Measurements from ENCODE around the gene MARCO. TPM values are rescaled to one million over a fixed set of nuclear protein-coding genes. Genes with fewer than 3 reads are reported as not detected.

Gene MARCO
- polyA plus RNA-seq, 1 donor from 2014 or later = not detected

DNA sequence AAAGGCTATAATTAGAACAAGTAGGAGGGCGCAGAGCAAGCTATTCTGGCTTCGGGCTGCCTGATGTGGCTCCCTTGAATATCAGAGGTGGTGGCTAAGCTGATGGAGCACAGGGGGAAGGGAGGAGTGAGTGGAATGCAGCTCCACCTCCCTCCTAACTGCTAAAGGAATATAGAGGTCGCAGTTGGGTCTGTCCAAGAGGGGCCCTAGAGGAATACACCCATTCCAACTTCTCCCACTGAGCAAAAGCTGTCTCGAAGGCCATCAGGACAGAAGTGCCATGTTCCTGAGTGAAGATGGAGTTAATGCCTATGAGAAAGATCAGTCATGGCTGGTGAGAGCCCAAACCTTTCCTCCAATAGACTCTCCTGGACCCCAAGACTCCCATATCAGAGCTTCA lies 32.8 kb upstream of the MARCO start:
- H3K36me3 ChIP-seq (ENCODE audit: insufficient read depth, low read length) = no peaks in the 10 kb centered on the region

DNA sequence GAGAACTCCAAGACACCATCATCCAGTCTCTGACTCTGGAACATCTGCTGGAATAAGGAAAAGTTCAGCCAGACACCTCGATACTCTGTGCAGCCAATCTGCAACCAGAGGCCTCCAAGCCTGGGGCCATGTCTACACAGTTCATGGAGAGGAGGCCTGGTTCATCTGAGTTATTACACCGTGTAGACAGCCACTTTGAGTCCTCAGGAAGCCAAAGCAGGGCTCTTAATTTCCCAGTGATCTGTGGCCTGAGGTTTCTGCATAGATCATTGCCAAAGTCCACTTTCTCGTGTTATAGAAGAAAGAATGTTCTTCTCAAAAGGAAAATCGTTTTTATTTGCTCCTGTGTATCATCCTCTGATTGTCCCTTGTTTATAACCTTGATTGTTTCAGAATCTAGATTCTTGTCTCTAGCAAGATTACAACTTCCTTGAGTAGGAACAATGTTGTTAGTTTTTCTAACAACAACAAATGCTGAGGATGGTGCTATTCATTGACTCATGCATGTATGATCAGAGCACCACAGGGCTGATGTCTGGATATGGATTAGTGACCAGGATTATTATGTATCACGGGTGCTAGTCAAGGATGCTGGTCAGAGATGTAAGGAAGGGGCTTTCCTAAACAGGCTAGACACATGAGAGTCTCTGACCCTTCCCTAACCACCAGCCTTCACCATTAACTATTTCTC lies 30.7 kb upstream of the MARCO start:
- Histone ChIP-seq H3K27ac (ENCODE audit: low read length) (no peak overlapping the region), H3K9me2 (ENCODE audit: insufficient read depth, low read length) (no peaks in the 10 kb centered on the region), H3K9me3 (ENCODE audit: low read length) (no peaks in the 10 kb centered on the region), H3K79me2 (replicated peaks; ENCODE audit: insufficient read depth, low read length) (no peaks in the 10 kb centered on the region), H3K4me2 (ENCODE audit: low read length) (no peak overlapping the region), H3K27me3 (ENCODE audit: insufficient read depth, low read depth, low read length) (no peaks in the 10 kb centered on the region), H3F3A (ENCODE audit: insufficient read depth, low read length, poor library complexity, severe bottlenecking) (no peaks in the 10 kb centered on the region), H3K36me3 (ENCODE audit: insufficient read depth, low read length) (no peaks in the 10 kb centered on the region), H3K4me3 (ENCODE audit: low read length) (no peak overlapping the region), H3K9ac (ENCODE audit: low read length) (no peak overlapping the region), H4K20me1 (ENCODE audit: insufficient read depth) (no peaks in the 10 kb centered on the region), H2AFZ (ENCODE audit: low read depth, low read length) (no peak overlapping the region)
- TF ChIP-seq EZH2 (IDR thresholded peaks at IDR 0.05; ENCODE audit: borderline replicate concordance, insufficient read depth, low read length, poor library complexity, severe bottlenecking) (no peak), MXI1 (conservative IDR thresholded peaks at IDR 0.05; ENCODE audit: poor library complexity, severe bottlenecking) (no peak), POLR2AphosphoS5 (IDR thresholded peaks at IDR 0.05) (no peak), TAF1 (IDR thresholded peaks at IDR 0.05; ENCODE audit: low read depth) (no peak), RAD21 (conservative IDR thresholded peaks at IDR 0.05) (no peak), EP300 (conservative IDR thresholded peaks at IDR 0.05; ENCODE audit: poor library complexity, severe bottlenecking) (no peak), SMC3 (conservative IDR thresholded peaks at IDR 0.05; ENCODE audit: poor library complexity) (no peak)
- TF ChIP-seq, protein P1, sequence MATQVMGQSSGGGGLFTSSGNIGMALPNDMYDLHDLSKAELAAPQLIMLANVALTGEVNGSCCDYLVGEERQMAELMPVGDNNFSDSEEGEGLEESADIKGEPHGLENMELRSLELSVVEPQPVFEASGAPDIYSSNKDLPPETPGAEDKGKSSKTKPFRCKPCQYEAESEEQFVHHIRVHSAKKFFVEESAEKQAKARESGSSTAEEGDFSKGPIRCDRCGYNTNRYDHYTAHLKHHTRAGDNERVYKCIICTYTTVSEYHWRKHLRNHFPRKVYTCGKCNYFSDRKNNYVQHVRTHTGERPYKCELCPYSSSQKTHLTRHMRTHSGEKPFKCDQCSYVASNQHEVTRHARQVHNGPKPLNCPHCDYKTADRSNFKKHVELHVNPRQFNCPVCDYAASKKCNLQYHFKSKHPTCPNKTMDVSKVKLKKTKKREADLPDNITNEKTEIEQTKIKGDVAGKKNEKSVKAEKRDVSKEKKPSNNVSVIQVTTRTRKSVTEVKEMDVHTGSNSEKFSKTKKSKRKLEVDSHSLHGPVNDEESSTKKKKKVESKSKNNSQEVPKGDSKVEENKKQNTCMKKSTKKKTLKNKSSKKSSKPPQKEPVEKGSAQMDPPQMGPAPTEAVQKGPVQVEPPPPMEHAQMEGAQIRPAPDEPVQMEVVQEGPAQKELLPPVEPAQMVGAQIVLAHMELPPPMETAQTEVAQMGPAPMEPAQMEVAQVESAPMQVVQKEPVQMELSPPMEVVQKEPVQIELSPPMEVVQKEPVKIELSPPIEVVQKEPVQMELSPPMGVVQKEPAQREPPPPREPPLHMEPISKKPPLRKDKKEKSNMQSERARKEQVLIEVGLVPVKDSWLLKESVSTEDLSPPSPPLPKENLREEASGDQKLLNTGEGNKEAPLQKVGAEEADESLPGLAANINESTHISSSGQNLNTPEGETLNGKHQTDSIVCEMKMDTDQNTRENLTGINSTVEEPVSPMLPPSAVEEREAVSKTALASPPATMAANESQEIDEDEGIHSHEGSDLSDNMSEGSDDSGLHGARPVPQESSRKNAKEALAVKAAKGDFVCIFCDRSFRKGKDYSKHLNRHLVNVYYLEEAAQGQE (IDR thresholded peaks at IDR 0.05; ENCODE audit: borderline replicate concordance) = no peak
- TF ChIP-seq, protein P2, sequence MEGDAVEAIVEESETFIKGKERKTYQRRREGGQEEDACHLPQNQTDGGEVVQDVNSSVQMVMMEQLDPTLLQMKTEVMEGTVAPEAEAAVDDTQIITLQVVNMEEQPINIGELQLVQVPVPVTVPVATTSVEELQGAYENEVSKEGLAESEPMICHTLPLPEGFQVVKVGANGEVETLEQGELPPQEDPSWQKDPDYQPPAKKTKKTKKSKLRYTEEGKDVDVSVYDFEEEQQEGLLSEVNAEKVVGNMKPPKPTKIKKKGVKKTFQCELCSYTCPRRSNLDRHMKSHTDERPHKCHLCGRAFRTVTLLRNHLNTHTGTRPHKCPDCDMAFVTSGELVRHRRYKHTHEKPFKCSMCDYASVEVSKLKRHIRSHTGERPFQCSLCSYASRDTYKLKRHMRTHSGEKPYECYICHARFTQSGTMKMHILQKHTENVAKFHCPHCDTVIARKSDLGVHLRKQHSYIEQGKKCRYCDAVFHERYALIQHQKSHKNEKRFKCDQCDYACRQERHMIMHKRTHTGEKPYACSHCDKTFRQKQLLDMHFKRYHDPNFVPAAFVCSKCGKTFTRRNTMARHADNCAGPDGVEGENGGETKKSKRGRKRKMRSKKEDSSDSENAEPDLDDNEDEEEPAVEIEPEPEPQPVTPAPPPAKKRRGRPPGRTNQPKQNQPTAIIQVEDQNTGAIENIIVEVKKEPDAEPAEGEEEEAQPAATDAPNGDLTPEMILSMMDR (IDR thresholded peaks at IDR 0.05; ENCODE audit: poor library complexity, severe bottlenecking) = no peak

More for the DNA sequence above, 32.8 kb upstream of the MARCO start:
- Histone ChIP-seq H3K4me3 (ENCODE audit: low read length) (no peak overlapping the region), H3K4me2 (ENCODE audit: low read length) (no peak overlapping the region), H3K9me2 (ENCODE audit: insufficient read depth, low read length) (no peaks in the 10 kb centered on the region), H3K27ac (ENCODE audit: low read length) (no peak overlapping the region), H3K9me3 (ENCODE audit: low read length) (no peaks in the 10 kb centered on the region), H3F3A (ENCODE audit: insufficient read depth, low read length, poor library complexity, severe bottlenecking) (no peaks in the 10 kb centered on the region), H3K79me2 (replicated peaks; ENCODE audit: insufficient read depth, low read length) (no peaks in the 10 kb centered on the region), H2AFZ (ENCODE audit: low read depth, low read length) (no peak overlapping the region), H3K27me3 (ENCODE audit: insufficient read depth, low read depth, low read length) (no peaks in the 10 kb centered on the region), H4K20me1 (ENCODE audit: insufficient read depth) (no peaks in the 10 kb centered on the region), H3K9ac (ENCODE audit: low read length) (no peak overlapping the region)
- TF ChIP-seq MXI1 (conservative IDR thresholded peaks at IDR 0.05; ENCODE audit: poor library complexity, severe bottlenecking) = no peak
- TF ChIP-seq SMC3 (conservative IDR thresholded peaks at IDR 0.05; ENCODE audit: poor library complexity) = no peak
- TF ChIP-seq, protein P2 (IDR thresholded peaks at IDR 0.05; ENCODE audit: poor library complexity, severe bottlenecking) = no peak

Measured in neural cell (in vitro differentiated cells).